K562 (cell line): Measurements from ENCODE around the gene DEGS2. TPM values are rescaled to one million over a fixed set of nuclear protein-coding genes. Genes with fewer than 3 reads are reported as not detected.

ENCODE experiments used
- ATAC-seq: fragments of 200-7000 bp; cut with Tn5 transposase; 3 replicates; pipeline ENCODE4 v1.9.1; 2020; ENCODE audit warnings: moderate library complexity
- BruUV-seq: library from RNA; stranded (reverse); fragments of 400-500 nt; replicated peaks from 2 replicates; lab custom pipeline; 2021; lab: Mats Ljungman, UMichigan
- CTCF ChIA-PET: fragments of 300-600 bp; formaldehyde crosslinking; extraction: SDS; loops from one replicate; lab custom pipeline; 2021; ENCODE audit warnings: low intra/inter-chr PET ratio; lab: Yijun Ruan, JAX
- POLR2A ChIA-PET: fragments of 300-600, 350-650 bp; sonication (Branson Sonifier 250); formaldehyde crosslinking; extraction: SDS; loops from one replicate; lab custom pipeline; 2021; ENCODE audit warnings: antibody characterized with exemption, inconsistent platforms; lab: Yijun Ruan, JAX
- DNase-seq, 4 experiments: peaks; one replicate each; pipeline versions ENCODE4 v3.0.0 to v3.0.0-alpha.2; 2011 to 2018; ENCODE audit warnings: low spot score in 3 of 4, mixed read lengths in 3 of 4; ENCODE audit errors: extremely low read depth in 1 of 4
- FAIRE-seq: peaks from 2 replicates; lab custom pipeline; 2011; peaks lifted over from hg19 to GRCh38; lab: Jason Lieb, UNC
- H2AFZ ChIP-seq: 2 replicates; pipeline ENCODE4 v1.6.0; 2011; ENCODE audit warnings: low read depth, low read length, control low read depth, inconsistent platforms
- H3K27ac ChIP-seq: fragments of 200-600 bp; 3 replicates; pipeline ENCODE4 v1.8.0; 2011; ENCODE audit warnings: low read depth, mild to moderate bottlenecking, control low read depth, inconsistent platforms, low read length, moderate library complexity, mixed read lengths; ENCODE audit errors: extremely low read depth
- H3K27me3 ChIP-seq, 2 experiments: fragments of 300-600 bp in 1 of 2; 2 replicates in 1 of 2; 3 replicates in 1 of 2; pipeline versions ENCODE4 v1.6.0 to v1.8.0; 2011; ENCODE audit warnings: inconsistent platforms in 2 of 2, low read length in 2 of 2, mild to moderate bottlenecking in 1 of 2, mixed read lengths in 1 of 2, moderate library complexity in 1 of 2; ENCODE audit not compliant: control insufficient read depth in 2 of 2, insufficient read depth in 2 of 2
- H3K36me3 ChIP-seq: fragments of 300-600 bp; 3 replicates; pipeline ENCODE4 v1.8.0; 2011; ENCODE audit warnings: mild to moderate bottlenecking, low read length, inconsistent platforms; ENCODE audit not compliant: control insufficient read depth, insufficient read depth
- H3K4me1 ChIP-seq, 2 experiments: fragments of 200-600 bp in 1 of 2; replicated peaks in 1 of 2; 2 replicates in 1 of 2; 3 replicates in 1 of 2; pipeline versions ENCODE4 v1.5.1 to v1.8.0; 2011; ENCODE audit warnings: inconsistent platforms in 2 of 2, low read length in 2 of 2, mild to moderate bottlenecking in 1 of 2, mixed read lengths in 1 of 2, moderate library complexity in 1 of 2; ENCODE audit not compliant: control insufficient read depth in 2 of 2, insufficient read depth in 2 of 2
- H3K4me2 ChIP-seq: 2 replicates; pipeline ENCODE4 v1.6.1; 2011; ENCODE audit warnings: low read length, control low read depth, inconsistent platforms, mixed read lengths; ENCODE audit not compliant: insufficient read depth
- H3K4me3 ChIP-seq: fragments of 200-600 bp; sonication (generic), shearing (Covaris generic); 2 replicates; pipeline ENCODE4 v1.5.1; 2016; ENCODE audit warnings: control low read depth, inconsistent platforms
- H3K79me2 ChIP-seq: fragments of 200-600 bp; 3 replicates; pipeline ENCODE4 v1.8.0; 2011; ENCODE audit warnings: low read length, inconsistent platforms; ENCODE audit not compliant: control insufficient read depth, insufficient read depth
- H3K9ac ChIP-seq, 2 experiments: 2 replicates each; pipeline versions ENCODE4 v1.6.0 to v1.6.1; 2011; ENCODE audit warnings: low read depth in 2 of 2, low read length in 2 of 2, control low read depth in 1 of 2, inconsistent platforms in 1 of 2, mild to moderate bottlenecking in 1 of 2, mixed read lengths in 1 of 2; ENCODE audit not compliant: insufficient read depth in 1 of 2
- H3K9me1 ChIP-seq: one replicate; pipeline ENCODE4 v1.6.0; 2011; ENCODE audit warnings: inconsistent platforms, mild to moderate bottlenecking, low read length, moderate library complexity; ENCODE audit not compliant: control insufficient read depth, insufficient read depth
- H3K9me3 ChIP-seq: replicated peaks from 2 replicates; pipeline ENCODE4 v1.5.1; 2011; ENCODE audit warnings: low read depth, low read length, inconsistent platforms; ENCODE audit not compliant: control insufficient read depth, insufficient read depth
- H4K20me1 ChIP-seq: replicated peaks from 2 replicates; pipeline ENCODE4 v1.6.1; 2011; ENCODE audit warnings: low read length, inconsistent platforms, mixed read lengths; ENCODE audit not compliant: control insufficient read depth, insufficient read depth
- ATF1 ChIP-seq, 2 experiments: fragments of 450-650 bp in 1 of 2; IDR thresholded peaks; 2 replicates each; pipeline ENCODE4 v1.6.1; 2016; ENCODE audit warnings: missing compliant biosample characterization in 1 of 2, missing genetic modification characterization in 1 of 2
- GABPB2 ChIP-seq: fragments of 250-450 bp; sonication (Bioruptor Pico); conservative IDR thresholded peaks from 2 replicates; pipeline ENCODE4 v1.5.1; 2021; ENCODE audit warnings: mild to moderate bottlenecking
- ILK ChIP-seq: fragments of 450-650 bp; IDR thresholded peaks from 2 replicates; pipeline ENCODE4 v1.6.1; 2016; ENCODE audit warnings: missing genetic modification characterization, low read depth, mild to moderate bottlenecking, missing compliant biosample characterization, moderate library complexity, borderline replicate concordance
- RBM25 ChIP-seq: fragments of 200-400 bp; formaldehyde crosslinking; IDR thresholded peaks from 2 replicates; pipeline ENCODE4 v1.6.1; 2018; ENCODE audit warnings: low read length, low read depth, moderate library complexity; ENCODE audit not compliant: severe bottlenecking
- SAP30 ChIP-seq: fragments of 200-600 bp; sonication (generic); IDR thresholded peaks from 2 replicates; pipeline ENCODE4 v1.6.1; 2012; ENCODE audit warnings: borderline replicate concordance, low read depth, mild to moderate bottlenecking, moderate library complexity, low read length, control low read depth, inconsistent platforms; ENCODE audit not compliant: insufficient read depth, poor library complexity, severe bottlenecking
- SPI1 ChIP-seq: IDR thresholded peaks from 2 replicates; pipeline ENCODE4 v1.6.1; 2011; ENCODE audit warnings: low read depth, low read length, control low read depth, borderline replicate concordance
- ZNF263 ChIP-seq: sonication (generic); formaldehyde crosslinking; IDR thresholded peaks from 2 replicates; pipeline ENCODE4 v1.8.0; 2022; ENCODE audit warnings: mild to moderate bottlenecking, missing genetic modification reagents, borderline replicate concordance
- WGBS: fragments of 100-300 bp; shearing (Covaris generic); methylation state at CpG from one replicate; pipeline ENCODE4 v1.1.6; 2016; ENCODE audit warnings: low coverage, mixed read lengths; ENCODE audit not compliant: insufficient coverage; ENCODE audit errors: missing lambda C conversion rate; 5-methylcytosine and 5-hydroxymethylcytosine counted together
- in situ Hi-C: fragments of 300-500 bp; cut with MboI; formaldehyde crosslinking; loops from 4 replicates; pipeline ENCODE4 v1.15.0; 2018; ENCODE audit warnings: inconsistent platforms, mixed read lengths
- intact Hi-C: fragments of 100-400 bp; cut with micrococcal nuclease; formaldehyde crosslinking; loops from 2 replicates; pipeline ENCODE4 v1.14.2; 2022
- polyA plus RNA-seq, 8 experiments: library from polyadenylated mRNA; depleted of rRNA in 4 of 8; stranded (reverse) in 5 of 8; unstranded in 3 of 8; fragments of >200 nt; fragmentation: Nextera tagmentation in 2 of 8; fragmentation: Illumina TruSeq in 1 of 8; extraction: Ambion mirVana in 2 of 8; extraction: Trizol in 1 of 8; gene quantifications; 2 replicates each; pipeline versions ENCODE4 v1.2.1 to v1.2.3, GENCODE V29; 2011 to 2014; ENCODE audit warnings: inconsistent platforms in 1 of 8, missing spikeins in 1 of 8
- total RNA-seq, 7 experiments: library from RNA; depleted of rRNA in 6 of 7; stranded (reverse); fragments of >200 nt in 6 of 7; fragmentation: Illumina TruSeq in 2 of 7; extraction: Trizol in 2 of 7; gene quantifications; 2 replicates each; pipeline versions ENCODE4 v1.2.1 to v1.2.3, GENCODE V29; 2011 to 2021; ENCODE audit warnings: low replicate concordance in 1 of 7
- TF ChIP-seq, protein P1 (sequence below): fragments of 250-450 bp; sonication (Bioruptor Pico); IDR thresholded peaks from 2 replicates; pipeline ENCODE4 v1.4.0; 2020; ENCODE audit warnings: mild to moderate bottlenecking, moderate library complexity, borderline replicate concordance
- TF ChIP-seq, protein P2 (sequence below), 2 experiments: fragments of 250-450 bp in 1 of 2; fragments of 450-650 bp in 1 of 2; sonication (Bioruptor Pico) in 1 of 2; IDR thresholded peaks; 2 replicates each; pipeline versions ENCODE4 v1.6.1 to v1.8.0; 2016 to 2021; ENCODE audit warnings: mild to moderate bottlenecking in 2 of 2, moderate library complexity in 2 of 2, missing compliant biosample characterization in 1 of 2, missing genetic modification characterization in 1 of 2
- TF ChIP-seq, protein P3 (sequence below): fragments of 250-450 bp; sonication (Bioruptor Pico); IDR thresholded peaks from 2 replicates; pipeline ENCODE4 v1.5.0; 2021
- TF ChIP-seq, protein P4 (sequence below): fragments of 450-650 bp; formaldehyde crosslinking; IDR thresholded peaks from 2 replicates; pipeline ENCODE4 v1.4.0; 2020; ENCODE audit warnings: mild to moderate bottlenecking, mixed read lengths

The DEGS2 gene
- total and polyA plus RNA-seq, 9 of the 15 experiments (the other 6 are each of a cell fraction or from before 2014, with no cell fraction given) = 0.22 to 2.9 (median 0.70) TPM

DNA sequence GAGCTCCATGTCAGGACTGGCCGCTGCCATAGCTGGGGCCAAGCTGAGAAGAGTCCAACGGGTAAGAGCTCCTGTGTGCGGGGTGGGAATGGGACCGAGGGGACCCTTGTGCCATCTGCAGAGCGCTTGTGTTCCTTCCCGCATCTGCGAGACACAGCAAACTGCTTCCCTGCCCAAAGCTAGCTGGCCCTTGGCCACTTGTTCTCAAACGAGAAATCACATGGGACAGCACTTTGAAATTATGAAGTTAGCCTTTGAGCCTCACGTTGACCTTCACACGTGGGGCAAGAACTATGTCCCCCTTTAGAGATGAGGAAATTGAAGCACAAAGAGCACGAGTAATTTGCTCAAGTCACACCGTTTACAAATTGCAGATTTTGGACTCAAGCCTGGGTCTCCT lies 30.8 kb downstream of the DEGS2 start (continued):
- TF ChIP-seq ATF1 (CRISPR knock-in tag; IDR thresholded peaks at IDR 0.05) = no peak
- no peak for TF ChIP-seq ATF1 (tag; IDR thresholded peaks at IDR 0.05)
- TF ChIP-seq, protein P1, sequence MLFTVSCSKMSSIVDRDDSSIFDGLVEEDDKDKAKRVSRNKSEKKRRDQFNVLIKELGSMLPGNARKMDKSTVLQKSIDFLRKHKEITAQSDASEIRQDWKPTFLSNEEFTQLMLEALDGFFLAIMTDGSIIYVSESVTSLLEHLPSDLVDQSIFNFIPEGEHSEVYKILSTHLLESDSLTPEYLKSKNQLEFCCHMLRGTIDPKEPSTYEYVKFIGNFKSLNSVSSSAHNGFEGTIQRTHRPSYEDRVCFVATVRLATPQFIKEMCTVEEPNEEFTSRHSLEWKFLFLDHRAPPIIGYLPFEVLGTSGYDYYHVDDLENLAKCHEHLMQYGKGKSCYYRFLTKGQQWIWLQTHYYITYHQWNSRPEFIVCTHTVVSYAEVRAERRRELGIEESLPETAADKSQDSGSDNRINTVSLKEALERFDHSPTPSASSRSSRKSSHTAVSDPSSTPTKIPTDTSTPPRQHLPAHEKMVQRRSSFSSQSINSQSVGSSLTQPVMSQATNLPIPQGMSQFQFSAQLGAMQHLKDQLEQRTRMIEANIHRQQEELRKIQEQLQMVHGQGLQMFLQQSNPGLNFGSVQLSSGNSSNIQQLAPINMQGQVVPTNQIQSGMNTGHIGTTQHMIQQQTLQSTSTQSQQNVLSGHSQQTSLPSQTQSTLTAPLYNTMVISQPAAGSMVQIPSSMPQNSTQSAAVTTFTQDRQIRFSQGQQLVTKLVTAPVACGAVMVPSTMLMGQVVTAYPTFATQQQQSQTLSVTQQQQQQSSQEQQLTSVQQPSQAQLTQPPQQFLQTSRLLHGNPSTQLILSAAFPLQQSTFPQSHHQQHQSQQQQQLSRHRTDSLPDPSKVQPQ (CRISPR knock-in tag) = no peak

- no peaks in the 10 kb centered on the region for H4K20me1 ChIP-seq
- H3K4me3 ChIP-seq = no peak overlapping the region
- WGBS = 80% methylated on average over 9 of the region's 12 CpGs
- no peaks in the 10 kb centered on the region for H3K27me3 ChIP-seq
- no peaks in the 10 kb centered on the region for H3K9me1 ChIP-seq
- TF ChIP-seq ILK (tag) = no peak
- TF ChIP-seq, protein P2, sequence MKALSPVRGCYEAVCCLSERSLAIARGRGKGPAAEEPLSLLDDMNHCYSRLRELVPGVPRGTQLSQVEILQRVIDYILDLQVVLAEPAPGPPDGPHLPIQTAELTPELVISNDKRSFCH (CRISPR knock-in tag; IDR thresholded peaks at IDR 0.05) = no peak
- TF ChIP-seq, protein P2 (tag; IDR thresholded peaks at IDR 0.05) = no peak
- no peak for TF ChIP-seq GABPB2 (CRISPR knock-in tag)
- TF ChIP-seq, protein P3, sequence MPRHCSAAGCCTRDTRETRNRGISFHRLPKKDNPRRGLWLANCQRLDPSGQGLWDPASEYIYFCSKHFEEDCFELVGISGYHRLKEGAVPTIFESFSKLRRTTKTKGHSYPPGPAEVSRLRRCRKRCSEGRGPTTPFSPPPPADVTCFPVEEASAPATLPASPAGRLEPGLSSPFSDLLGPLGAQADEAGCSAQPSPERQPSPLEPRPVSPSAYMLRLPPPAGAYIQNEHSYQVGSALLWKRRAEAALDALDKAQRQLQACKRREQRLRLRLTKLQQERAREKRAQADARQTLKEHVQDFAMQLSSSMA = no peak
- no peak for TF ChIP-seq ZNF263 (CRISPR knock-in tag)
- TF ChIP-seq, protein P4, sequence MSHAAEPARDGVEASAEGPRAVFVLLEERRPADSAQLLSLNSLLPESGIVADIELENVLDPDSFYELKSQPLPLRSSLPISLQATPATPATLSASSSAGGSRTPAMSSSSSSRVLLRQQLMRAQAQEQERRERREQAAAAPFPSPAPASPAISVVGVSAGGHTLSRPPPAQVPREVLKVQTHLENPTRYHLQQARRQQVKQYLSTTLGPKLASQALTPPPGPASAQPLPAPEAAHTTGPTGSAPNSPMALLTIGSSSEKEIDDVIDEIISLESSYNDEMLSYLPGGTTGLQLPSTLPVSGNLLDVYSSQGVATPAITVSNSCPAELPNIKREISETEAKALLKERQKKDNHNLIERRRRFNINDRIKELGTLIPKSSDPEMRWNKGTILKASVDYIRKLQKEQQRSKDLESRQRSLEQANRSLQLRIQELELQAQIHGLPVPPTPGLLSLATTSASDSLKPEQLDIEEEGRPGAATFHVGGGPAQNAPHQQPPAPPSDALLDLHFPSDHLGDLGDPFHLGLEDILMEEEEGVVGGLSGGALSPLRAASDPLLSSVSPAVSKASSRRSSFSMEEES (CRISPR knock-in tag) = no peak
- TF ChIP-seq SPI1 = no peak
- TF ChIP-seq SAP30 = no peak
- no peak for TF ChIP-seq RBM25
- TF ChIP-seq, all 486 proteins: peak for 0
- BruUV-seq = no TSS peak
- Histone ChIP-seq H3K9ac (no peak overlapping the region), H3K36me3 (peaks cover 16% of the 10 kb centered on the region; the same call in 2 of the 3 replicates), H3K4me1 (peaks cover 2 to 12% of the 10 kb centered on the region in 2 experiments; a peak in 4 of 5 replicates), H2AFZ (no peak overlapping the region), H3K9me3 (no peaks in the 10 kb centered on the region), H3K79me2 (no peaks in the 10 kb centered on the region), H3K4me2 (no peak overlapping the region), H3K27ac (no peak overlapping the region)
- ATAC-seq (no peak), FAIRE-seq (no peak), DNase-seq (no peak)
- POLR2A ChIA-PET = interaction anchor here (2.2 kb wide), 1 partner anchor 9 kb away, joined by 7 read pairs; no protein-coding TSS in a partner anchor
- intact Hi-C loops (no loop called here), in situ Hi-C loops (no loop called here)
- CTCF ChIA-PET = no interaction called here
Measured at GRCh38 chr14:100127853-100128455, 31.5 kb downstream of the DEGS2 start.
